Tibial nerve (tissue), 4 donors: ENCODE data around the gene DUSP19.

ENCODE experiments used
- EP300 ChIP-seq, 2 donors: sonication (generic); formaldehyde crosslinking; IDR thresholded peaks; one replicate each; pipeline ENCODE4 v1.6.1; 2017; ENCODE audit warnings: antibody characterized with exemption in 2 of 2, mild to moderate bottlenecking in 1 of 2
- POLR2A ChIP-seq, 2 donors: fragments of 450-650 bp; IDR thresholded peaks; one replicate each; pipeline ENCODE4 v1.6.1; 2017; ENCODE audit warnings: antibody characterized with exemption in 2 of 2, mild to moderate bottlenecking in 2 of 2, moderate library complexity in 2 of 2
- TF ChIP-seq, protein P1 (sequence below), 5 experiments: fragments of 200-600 bp in 3 of 5; fragments of 450-650 bp in 2 of 5; sonication (generic) in 3 of 5; IDR thresholded peaks; one replicate each; pipeline ENCODE4 v1.5.1; 2016 to 2019; ENCODE audit warnings: antibody characterized with exemption in 5 of 5, mild to moderate bottlenecking in 3 of 5, moderate library complexity in 2 of 5

DNA sequence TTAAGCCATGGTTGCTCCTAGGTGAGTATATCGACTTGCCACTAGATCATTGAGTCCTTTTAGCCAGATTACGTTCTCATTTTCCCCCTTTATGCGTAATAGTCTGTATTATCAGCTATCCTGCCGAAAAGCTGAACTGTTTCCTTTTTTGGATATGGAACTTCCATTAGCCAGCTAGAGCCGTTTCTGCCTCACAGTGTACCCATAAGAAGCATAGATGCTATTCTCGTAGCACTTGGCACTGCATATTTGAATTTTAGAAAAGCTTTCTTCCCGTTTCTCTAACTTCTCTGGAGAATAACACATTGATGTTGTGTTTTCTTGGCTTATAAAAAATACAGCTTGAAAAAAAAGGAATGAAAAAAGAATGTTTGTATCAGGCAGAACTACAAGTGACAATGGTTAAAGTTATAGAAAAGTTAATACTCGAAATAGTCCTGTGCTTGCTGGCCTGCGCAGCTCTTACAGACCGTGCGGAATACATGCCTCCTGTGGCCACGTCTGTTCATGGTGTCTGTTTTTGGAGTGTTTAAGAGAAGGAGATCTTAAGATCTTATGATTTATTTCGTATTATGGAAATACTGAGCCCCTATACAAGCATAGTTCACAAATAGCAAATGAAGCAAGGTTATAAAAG is 710 bp downstream of the DUSP19 start:
- TF ChIP-seq, protein P1, sequence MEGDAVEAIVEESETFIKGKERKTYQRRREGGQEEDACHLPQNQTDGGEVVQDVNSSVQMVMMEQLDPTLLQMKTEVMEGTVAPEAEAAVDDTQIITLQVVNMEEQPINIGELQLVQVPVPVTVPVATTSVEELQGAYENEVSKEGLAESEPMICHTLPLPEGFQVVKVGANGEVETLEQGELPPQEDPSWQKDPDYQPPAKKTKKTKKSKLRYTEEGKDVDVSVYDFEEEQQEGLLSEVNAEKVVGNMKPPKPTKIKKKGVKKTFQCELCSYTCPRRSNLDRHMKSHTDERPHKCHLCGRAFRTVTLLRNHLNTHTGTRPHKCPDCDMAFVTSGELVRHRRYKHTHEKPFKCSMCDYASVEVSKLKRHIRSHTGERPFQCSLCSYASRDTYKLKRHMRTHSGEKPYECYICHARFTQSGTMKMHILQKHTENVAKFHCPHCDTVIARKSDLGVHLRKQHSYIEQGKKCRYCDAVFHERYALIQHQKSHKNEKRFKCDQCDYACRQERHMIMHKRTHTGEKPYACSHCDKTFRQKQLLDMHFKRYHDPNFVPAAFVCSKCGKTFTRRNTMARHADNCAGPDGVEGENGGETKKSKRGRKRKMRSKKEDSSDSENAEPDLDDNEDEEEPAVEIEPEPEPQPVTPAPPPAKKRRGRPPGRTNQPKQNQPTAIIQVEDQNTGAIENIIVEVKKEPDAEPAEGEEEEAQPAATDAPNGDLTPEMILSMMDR (IDR thresholded peaks at IDR 0.05) = no peak
- no peak for TF ChIP-seq POLR2A (IDR thresholded peaks at IDR 0.05)
- TF ChIP-seq EP300 (IDR thresholded peaks at IDR 0.05) = no peak
